Femur (tissue), 1 donor: ENCODE results near the gene OLFML1.

Experiments used
- DNase-seq: peaks from one replicate; pipeline ENCODE4 v3.0.0-alpha.2; 2017

Gene OLFML1

GRCh38 chr11:7484131-7484530, 1.2 kb upstream of the OLFML1 start:
- DNase-seq: no peak

GRCh38 chr11:7484645-7485044, 661 bp upstream of the OLFML1 start:
- no peak for DNase-seq

GRCh38 chr11:7486098-7486780, 933 bp downstream of the OLFML1 start:
- no peak for DNase-seq

DNA sequence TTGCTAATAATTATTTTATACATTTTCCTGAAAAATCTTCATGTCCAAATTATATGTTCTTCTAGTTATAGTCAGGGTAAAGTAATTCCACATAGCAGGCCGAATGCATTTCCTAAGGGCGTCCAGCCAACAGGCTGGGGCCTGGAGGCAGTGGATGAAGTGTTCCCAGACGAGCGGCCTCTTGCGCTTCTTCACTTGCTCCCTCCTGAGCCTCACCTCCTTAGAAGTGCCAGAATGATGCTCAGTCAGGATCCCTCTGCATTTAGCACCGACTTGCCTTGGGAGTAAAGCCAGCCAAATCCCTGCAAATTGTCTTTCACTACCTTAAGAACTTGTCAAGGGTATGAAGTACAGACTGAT, 1.5 kb downstream of the OLFML1 start:
- DNase-seq: peak; percentile 74

DNA sequence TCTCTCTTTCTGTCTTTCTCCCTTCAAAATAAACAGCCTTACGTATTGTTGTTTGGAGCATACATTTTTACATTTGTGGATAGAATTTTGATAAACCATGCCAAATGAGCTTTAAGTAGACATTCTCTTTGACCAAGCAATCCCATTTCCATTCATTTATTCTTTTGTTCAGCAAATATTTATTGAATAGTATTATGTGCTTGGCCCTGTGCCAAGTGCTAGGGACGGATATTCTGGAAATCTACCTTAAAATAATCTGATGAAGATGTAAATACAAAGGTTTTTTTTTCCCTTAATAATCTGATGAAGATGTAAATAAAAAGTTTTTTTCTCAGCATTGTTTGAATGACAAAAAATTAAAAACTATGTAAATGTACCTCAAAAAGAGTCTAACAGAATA, 2.1 kb downstream of the OLFML1 start:
- no peak for DNase-seq

DNA sequence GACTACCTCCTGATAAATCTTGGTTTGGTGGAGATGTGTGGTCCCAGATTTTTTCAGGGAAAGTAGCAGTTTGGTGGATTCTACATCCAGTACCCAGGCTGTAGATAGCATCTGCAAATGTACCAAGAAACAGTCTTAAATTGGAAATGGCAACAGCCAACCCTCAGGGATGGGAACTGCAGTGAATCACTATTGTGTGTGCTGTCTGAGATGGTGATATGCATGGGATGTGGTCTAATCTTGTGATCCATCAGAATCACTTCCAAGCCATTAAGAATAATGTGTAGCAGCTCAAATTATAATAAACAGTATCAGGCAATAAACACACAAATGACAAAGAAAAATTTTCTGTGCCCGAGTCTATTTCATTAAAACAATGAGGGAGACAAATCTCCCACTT, 3.4 kb downstream of the OLFML1 start:
- DNase-seq: no peak

DNA sequence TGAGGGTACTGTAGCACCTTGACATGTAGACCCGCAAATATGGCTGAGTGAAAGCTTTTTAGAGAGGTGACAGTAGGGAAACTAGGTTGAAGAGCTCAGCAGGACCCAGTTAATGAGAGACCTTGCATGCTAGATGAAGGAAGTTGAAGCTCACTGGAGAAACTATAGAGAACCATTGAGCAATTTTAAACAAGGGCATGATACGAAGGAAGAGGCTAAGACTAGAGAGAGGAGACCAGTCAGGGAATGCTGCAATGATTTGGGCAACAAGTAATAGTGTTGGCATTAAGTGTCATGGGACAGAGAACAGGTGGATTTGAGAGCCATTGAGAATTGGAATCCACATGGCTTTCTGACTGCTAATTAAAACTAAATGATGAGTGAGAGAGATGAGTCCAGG, 4.1 kb downstream of the OLFML1 start:
- DNase-seq: no peak

DNA sequence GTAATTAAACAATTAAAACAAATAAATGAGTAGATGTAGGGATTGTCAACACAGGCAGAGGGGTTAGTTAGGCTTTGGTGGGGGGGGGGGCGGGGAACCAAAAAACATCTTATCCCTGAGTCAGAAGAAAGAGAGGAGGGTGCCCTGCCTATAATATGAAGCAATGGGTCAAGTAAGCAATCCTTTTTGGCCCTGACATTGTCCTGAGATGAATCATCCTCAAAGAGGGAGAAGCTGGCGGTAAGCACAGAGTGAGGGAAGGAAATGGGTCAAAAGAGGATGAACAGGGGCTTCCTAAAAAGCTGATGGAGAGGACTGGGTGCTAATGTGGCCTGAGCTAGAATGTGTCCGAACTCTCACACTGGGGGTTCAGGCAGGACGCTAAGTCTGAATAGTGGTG, 4.7 kb downstream of the OLFML1 start:
- no peak for DNase-seq

DNA sequence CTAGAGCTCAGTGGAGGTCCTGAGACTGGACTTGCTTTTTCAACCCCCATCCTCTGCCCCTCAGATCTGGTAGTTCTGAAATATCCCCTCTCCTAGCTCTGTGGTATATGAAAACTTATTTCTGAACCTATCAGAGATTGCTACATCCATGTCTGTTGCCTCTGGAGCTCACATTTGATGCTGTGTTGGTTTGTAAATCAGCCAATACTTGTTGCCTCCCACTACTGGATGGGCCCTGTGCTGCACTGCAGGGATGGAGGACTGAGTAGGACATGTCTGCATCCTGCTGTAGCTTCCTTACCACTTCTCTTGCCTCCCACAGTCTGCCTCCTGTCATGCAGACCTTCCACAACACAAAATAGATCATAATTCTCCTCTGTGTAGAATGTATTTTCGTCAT, 5.2 kb downstream of the OLFML1 start:
- no peak for DNase-seq

DNA sequence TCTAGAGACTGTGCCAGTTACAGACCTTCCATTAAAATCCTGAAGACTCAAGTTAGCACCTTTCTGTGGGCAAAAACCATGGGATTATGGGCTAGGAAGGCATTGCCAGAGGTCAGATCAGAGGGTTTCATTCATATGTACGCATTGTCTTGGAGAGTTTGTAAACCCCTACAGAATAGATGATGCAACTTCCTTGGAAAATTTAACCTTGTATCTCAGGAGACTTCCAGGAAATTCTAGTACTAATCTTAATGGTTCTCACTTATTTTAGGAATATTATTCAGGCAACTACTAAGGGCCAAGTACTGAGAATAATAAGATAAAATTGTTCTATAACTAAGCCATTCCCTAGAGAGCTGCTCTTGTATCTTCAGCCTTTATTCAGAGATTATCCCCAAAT, 6.9 kb downstream of the OLFML1 start:
- no peak for DNase-seq

- DNase-seq: no peak
Observed at GRCh38 chr11:7493670-7494069, 8.4 kb downstream of the OLFML1 start.

- DNase-seq: no peak
Observed at GRCh38 chr11:7494086-7494745, 8.9 kb downstream of the OLFML1 start.

- DNase-seq: no peak
Observed at GRCh38 chr11:7495882-7496551, 10.7 kb downstream of the OLFML1 start.

DNA sequence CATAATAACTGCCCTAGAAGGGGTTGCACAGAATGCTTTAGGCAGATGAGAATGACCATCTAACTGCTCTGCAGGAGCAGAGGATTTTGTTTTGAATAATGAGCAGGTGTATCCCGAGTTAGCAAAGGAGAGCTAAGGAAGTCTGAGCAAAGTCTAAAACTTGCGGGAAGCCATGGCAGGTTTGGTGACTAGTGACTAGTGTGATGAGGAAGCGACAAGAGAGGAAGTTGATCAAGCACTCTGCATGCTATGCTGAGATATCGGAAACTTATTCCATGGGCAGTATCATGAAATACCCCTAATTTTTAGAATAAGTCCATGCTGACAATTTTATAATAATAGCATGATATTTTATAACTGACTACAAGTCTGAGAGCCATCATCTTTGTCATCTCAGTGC, 12.9 kb downstream of the OLFML1 start:
- DNase-seq: no peak

- DNase-seq: no peak
Observed at GRCh38 chr11:7499081-7499480, 13.8 kb downstream of the OLFML1 start.

DNA sequence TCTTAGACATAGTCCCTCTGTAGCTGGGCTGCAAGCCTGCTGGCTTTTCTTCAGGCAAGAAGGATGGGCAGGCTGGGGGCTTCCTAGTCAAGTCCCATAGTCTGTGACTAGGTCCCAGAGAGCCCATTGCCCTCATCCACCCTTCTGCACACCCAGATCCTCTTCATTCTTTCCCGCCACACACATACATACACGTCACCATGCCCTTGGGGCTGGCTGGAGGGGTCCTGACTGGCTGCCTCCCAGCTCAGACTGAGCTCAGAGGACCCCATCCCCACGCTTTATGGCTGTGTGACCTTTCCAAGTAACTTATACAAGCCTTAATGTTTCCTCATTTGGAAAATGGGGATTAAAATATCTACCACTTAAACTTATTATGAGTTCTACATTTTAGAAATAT, 14.9 kb downstream of the OLFML1 start:
- DNase-seq: no peak

DNA sequence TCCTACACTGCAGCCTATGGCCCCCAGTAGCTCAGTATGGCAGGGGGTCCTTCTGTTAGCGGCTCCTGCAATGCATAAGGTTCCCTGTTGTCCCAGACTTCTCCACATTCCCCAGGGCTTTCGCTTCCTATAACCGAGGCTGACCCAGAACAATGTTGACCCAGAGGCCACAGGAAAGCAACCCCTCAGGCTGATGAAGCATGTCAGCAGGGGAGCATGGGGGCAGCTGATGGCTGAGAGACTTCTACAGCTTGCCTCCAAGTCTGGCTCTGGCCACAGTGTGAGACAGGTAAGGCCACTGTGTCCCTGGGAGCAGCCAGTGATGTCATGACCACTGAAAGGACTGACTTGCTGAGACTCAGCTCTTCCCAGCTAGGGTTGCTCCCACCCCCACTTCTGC, 15.9 kb downstream of the OLFML1 start:
- DNase-seq: no peak

- no peak for DNase-seq
Observed at GRCh38 chr11:7501894-7502293, 16.6 kb downstream of the OLFML1 start.

GRCh38 chr11:7506243-7506642, 20.9 kb downstream of the OLFML1 start:
- no peak for DNase-seq

- no peak for DNase-seq
Observed at GRCh38 chr11:7508087-7508486, 22.8 kb downstream of the OLFML1 start.

GRCh38 chr11:7509966-7510365, 24.7 kb downstream of the OLFML1 start:
- no peak for DNase-seq

- peak; percentile 82 for DNase-seq
Observed at GRCh38 chr11:7511401-7511800, 26.1 kb downstream of the OLFML1 start.

GRCh38 chr11:7512525-7513233, 27.4 kb downstream of the OLFML1 start:
- peak; percentile 88 for DNase-seq
